ENCODE measurements around the gene EIPR1. TPM values are rescaled to one million over a fixed set of nuclear protein-coding genes. Genes with fewer than 3 reads are reported as not detected.

Gene EIPR1
- total RNA-seq, 1 experiment from 2014 or later: 27.8 TPM

DNA sequence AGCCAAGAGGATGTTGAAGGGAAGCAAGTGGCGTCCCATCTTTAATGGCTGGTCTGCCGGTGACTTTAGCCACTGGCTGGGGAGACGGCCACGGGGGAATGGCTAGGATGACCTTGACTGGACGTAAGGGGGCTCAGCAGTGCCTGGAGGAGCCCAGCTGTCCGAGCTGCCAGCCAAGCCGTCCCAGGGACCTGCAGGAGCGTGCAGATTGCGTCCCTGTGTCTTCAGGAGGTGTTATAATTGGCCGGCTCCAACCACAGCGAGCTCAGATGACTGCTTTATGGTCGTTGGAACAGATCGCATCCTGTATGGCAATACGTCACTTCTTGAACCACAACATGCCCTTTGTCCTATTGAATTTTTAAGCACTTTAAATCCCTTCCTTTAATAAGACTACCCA lies 204.6 kb downstream of the EIPR1 start:
- H3K23me2 ChIP-seq (ENCODE audit: insufficient read length, low read depth, low read length, poor library complexity, severe bottlenecking): peaks cover 3% of the 10 kb centered on the region
- H3K4ac ChIP-seq (ENCODE audit: low read depth, low read length): no peak overlapping the region
- H3T11ph ChIP-seq (ENCODE audit: low read length): no peak overlapping the region
- no peak overlapping the region for H3K14ac ChIP-seq (ENCODE audit: insufficient read depth, low read length)
- no peaks in the 10 kb centered on the region for H3K9me3 ChIP-seq (ENCODE audit: control insufficient read depth, low read depth, low read length)
- H4K5ac ChIP-seq (ENCODE audit: insufficient read length, low read depth, low read length): no peak overlapping the region
- Mint-ChIP-seq H3K36me3 (ENCODE audit: insufficient read depth in 1 of 3, low read depth in 3 of 3) (peaks cover 0 to 14% (median 10%) of the 10 kb centered on the region in 3 experiments; a peak in 5 of 7 replicates), H3K4me1 (peaks cover 15 to 16% of the 10 kb centered on the region in 2 experiments), H3K27ac (peak overlapping the region in 1 of 3 experiments; percentile 8; a peak in 1 of 7 replicates), H3K9me3 (no peaks in the 10 kb centered on the region), H3K27me3 (ENCODE audit: low read depth) (no peaks in the 10 kb centered on the region; the same call in 1 of the 2 replicates), H3K4me3 (no peak overlapping the region)
- no peaks in the 10 kb centered on the region for H4K20me1 ChIP-seq (ENCODE audit: control insufficient read depth, insufficient read depth, insufficient read length)
- no peaks in the 10 kb centered on the region for H3K27me3 ChIP-seq (ENCODE audit: insufficient read depth, low read length)
- no peak overlapping the region for H2BK15ac ChIP-seq (ENCODE audit: low read depth, low read length)
- TF ChIP-seq, protein P1, sequence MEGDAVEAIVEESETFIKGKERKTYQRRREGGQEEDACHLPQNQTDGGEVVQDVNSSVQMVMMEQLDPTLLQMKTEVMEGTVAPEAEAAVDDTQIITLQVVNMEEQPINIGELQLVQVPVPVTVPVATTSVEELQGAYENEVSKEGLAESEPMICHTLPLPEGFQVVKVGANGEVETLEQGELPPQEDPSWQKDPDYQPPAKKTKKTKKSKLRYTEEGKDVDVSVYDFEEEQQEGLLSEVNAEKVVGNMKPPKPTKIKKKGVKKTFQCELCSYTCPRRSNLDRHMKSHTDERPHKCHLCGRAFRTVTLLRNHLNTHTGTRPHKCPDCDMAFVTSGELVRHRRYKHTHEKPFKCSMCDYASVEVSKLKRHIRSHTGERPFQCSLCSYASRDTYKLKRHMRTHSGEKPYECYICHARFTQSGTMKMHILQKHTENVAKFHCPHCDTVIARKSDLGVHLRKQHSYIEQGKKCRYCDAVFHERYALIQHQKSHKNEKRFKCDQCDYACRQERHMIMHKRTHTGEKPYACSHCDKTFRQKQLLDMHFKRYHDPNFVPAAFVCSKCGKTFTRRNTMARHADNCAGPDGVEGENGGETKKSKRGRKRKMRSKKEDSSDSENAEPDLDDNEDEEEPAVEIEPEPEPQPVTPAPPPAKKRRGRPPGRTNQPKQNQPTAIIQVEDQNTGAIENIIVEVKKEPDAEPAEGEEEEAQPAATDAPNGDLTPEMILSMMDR (conservative IDR thresholded peaks at IDR 0.05): no peak
- H3K79me1 ChIP-seq (ENCODE audit: insufficient read depth, low read depth, low read length, poor library complexity, severe bottlenecking): no peaks in the 10 kb centered on the region
- no peak overlapping the region for H4K91ac ChIP-seq (ENCODE audit: insufficient read length, low read depth, low read length)
- no peak overlapping the region for H2BK120ac ChIP-seq (ENCODE audit: low read depth, low read length, poor library complexity, severe bottlenecking)
- H4K8ac ChIP-seq (replicated peaks; ENCODE audit: insufficient read length, low read depth, low read length): no peak overlapping the region
- H3K23ac ChIP-seq (ENCODE audit: insufficient read length, low read depth, low read length): no peak overlapping the region
- H3K4me1 ChIP-seq (ENCODE audit: insufficient read depth, low read length): no peaks in the 10 kb centered on the region; the same call in 1 of the 2 replicates
- no peaks in the 10 kb centered on the region for H3K79me2 ChIP-seq (ENCODE audit: insufficient read depth, low read length)
- DNase-seq: no peak
- no CpG with 5 or more reads among the region's 14 CpGs for WGBS (ENCODE audit: extremely low coverage, insufficient read length, low lambda C conversion rate)
- H2BK12ac ChIP-seq (ENCODE audit: insufficient read length, low read depth, low read length): no peak overlapping the region
- H3K27ac ChIP-seq (ENCODE audit: insufficient read length, low read depth, low read length): no peak overlapping the region
- no peak overlapping the region for H2BK5ac ChIP-seq (ENCODE audit: insufficient read length, low read length)
- H2AFZ ChIP-seq (ENCODE audit: low read length): no peak overlapping the region
- H2BK20ac ChIP-seq (ENCODE audit: low read depth, low read length, poor library complexity, severe bottlenecking): no peak overlapping the region
- H2AK5ac ChIP-seq (ENCODE audit: insufficient read length, low read length): no peak overlapping the region
- no peak overlapping the region for H3K18ac ChIP-seq (ENCODE audit: insufficient read length, low read depth, low read length)
- H3K56ac ChIP-seq (ENCODE audit: insufficient read length, low read depth, low read length): no peak overlapping the region
- no peak overlapping the region for H3K9ac ChIP-seq (ENCODE audit: extremely low read depth, insufficient read length, low read length)
- no peak overlapping the region for H3K4me2 ChIP-seq (ENCODE audit: insufficient read depth, insufficient read length, low read length)
